GM19023 (cell line): ENCODE measurements around the gene CCDC197.

ENCODE experiments used
- ATAC-seq: cut with Tn5 transposase; IDR thresholded peaks from one replicate; pipeline ENCODE4 v1.9.1; 2021; ENCODE audit warnings: mild to moderate bottlenecking, moderate library complexity; ENCODE audit not compliant: unreplicated experiment

Gene CCDC197

DNA sequence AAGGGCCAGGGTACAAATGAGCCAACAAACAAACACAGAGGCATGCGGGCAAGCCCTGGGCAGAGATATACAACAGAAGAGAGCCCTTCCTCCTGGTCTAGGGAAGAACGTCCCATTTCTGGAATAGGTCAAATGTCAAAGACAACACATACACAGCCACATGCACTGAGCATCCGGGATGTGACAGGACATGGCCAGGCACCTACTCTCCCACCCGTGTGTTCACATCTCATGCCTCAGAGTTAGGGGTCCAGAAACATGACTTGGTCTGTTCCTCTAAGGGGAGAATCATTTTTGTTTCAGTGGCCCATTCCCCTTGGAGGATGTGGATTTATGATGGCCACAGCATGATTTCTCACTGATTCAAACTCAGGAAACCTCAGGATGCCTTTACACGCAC lies 19.9 kb upstream of the CCDC197 start:
- ATAC-seq = no peak

- ATAC-seq = peak; percentile 48
Measured at GRCh38 chr14:93977790-93978581, 19.1 kb upstream of the CCDC197 start.

DNA sequence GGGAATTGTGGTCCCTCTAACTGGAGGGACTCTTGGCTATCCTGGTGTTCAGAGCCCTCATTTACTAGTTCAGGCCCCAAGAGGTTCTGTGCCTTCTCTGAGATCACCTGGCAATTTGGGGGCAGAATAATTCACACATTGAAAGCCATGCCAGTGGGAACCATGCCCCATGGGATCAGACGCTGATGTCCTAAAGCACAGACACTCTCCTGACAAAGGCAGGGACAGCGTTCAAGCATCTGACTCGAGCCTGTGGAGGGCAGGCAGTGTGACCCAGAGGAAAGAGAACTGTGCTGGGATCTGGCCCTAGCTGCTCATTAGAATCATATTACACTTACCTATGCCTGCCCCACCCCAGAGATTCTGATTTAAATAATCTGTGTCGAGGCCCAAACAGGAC lies 18.4 kb upstream of the CCDC197 start:
- ATAC-seq = no peak

DNA sequence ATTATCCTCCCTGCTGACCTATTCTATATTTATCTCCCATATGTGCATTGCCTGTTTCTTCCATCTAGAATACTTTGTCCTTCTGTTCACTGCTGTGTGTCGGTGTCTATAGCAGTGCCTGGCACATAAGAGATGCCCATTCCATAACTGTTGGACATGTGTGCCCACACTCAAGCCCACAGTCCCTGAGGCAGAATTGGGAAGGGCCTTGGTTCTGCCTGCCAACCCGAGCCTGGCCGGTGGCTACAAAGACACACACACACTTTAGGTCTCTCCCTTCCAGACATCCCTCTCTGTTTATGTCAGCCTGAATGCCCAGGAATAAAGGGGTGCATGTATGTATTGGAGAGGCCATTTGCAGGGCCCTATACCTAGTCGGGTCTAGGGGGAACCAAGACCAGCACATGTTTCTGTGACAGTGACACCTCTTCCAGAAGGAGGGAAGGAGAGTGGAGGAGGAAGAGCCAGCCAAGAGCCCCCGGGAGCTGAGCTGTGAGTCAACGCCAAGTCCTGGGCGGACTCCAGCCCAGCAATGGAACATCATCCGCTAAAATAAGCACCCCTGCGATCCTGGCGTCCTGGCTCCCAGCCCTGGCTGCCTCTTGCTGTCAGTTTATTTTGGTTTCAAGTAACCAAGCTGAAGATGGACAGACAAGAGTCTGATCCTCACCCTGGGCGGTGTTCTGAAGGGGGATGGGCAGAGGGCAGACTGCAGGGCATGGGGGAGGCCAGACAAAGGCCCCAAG lies 16.5 kb upstream of the CCDC197 start:
- no peak for ATAC-seq

DNA sequence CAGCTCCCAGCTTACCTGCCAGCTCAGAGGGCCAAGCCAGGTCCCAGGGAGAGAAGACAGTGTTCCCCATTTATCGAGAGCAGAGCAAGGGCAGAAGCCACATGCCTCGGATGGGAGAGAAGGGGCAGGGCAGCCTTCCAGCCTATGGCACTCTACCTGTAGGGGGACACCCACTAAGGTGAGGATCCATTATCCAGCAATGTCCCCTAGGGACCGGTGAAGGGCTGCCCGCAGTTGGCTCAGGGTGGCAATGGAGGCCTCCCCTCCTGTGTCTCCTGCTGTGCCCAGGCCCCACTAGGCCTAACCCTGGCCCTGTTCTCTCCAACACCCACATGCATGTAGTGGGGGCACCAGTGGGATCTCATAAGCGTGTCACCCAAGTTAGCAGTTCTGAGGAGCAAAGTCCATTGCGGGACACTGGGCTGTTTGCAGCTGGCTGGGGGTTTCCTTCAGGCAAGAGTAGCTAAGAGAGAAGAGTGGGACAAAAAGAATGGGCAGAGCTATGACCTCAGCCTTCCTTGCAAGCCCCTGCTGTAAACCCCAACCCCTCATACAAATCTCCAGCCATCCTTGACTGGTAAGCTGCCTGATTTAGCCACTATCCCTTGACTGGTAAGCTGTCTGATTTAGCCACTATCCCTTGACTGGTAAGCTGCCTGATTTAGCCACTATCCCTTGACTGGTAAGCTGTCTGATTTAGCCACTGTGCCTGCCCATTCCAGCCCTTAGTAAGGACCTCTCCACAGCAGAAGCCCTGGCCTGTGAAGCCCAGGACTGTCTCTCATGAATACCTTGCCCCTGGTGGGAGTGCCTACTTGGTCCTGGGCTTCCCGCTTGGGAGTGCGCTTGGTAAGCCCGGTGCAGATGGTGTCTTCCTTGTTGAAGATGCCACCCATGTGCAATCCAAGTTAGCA lies 15.5 kb upstream of the CCDC197 start:
- no peak for ATAC-seq

GRCh38 chr14:93982230-93983007 lies 14.7 kb upstream of the CCDC197 start:
- ATAC-seq = no peak

- no peak for ATAC-seq
Measured at GRCh38 chr14:93984070-93984469, 13.0 kb upstream of the CCDC197 start.

- no peak for ATAC-seq
Measured at GRCh38 chr14:93984987-93985410, 12.1 kb upstream of the CCDC197 start.

DNA sequence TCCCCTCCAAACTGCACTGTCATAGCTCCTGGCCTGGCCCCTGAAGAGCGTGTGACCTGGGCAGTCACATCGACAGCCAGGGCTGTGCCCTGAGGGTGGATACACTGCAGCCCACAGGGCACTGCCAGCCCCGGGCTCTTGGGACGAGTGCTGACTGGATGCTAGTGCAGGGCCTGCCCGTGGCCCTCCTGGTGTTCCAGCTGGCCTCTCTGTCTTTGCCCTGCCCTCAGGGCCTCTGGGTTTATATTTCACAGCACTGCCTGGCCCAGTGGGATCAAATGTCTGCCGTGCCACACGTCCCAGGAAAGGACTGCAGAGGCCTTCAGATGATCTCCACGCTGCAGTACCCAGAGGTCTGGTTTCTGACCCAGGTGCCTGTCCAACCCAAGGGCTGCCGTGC lies 10.1 kb upstream of the CCDC197 start:
- no peak for ATAC-seq

DNA sequence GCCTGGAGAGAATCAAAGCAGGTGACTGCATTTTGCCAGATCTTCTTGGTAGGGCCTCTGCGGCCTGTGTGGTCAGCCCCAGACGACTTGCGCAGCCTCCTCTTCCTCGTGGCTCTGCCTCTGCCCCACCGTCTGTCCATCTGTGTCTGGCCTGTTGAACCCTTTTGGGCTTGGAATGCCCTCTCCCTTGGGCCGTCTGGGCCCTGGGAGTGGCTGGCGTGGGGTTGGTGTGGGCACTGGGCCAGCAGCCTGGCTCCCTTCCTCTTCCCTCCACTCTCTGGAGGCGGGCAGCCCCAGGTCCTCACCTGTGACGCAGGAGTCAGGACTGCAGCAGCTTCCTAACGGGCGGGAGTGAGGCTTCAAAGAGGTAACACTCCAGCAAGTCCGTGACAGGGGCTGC lies 9.7 kb upstream of the CCDC197 start:
- no peak for ATAC-seq

GRCh38 chr14:93987815-93988476 lies 9.2 kb upstream of the CCDC197 start:
- no peak for ATAC-seq

GRCh38 chr14:93989939-93990338 lies 7.2 kb upstream of the CCDC197 start:
- peak; percentile 61 for ATAC-seq

DNA sequence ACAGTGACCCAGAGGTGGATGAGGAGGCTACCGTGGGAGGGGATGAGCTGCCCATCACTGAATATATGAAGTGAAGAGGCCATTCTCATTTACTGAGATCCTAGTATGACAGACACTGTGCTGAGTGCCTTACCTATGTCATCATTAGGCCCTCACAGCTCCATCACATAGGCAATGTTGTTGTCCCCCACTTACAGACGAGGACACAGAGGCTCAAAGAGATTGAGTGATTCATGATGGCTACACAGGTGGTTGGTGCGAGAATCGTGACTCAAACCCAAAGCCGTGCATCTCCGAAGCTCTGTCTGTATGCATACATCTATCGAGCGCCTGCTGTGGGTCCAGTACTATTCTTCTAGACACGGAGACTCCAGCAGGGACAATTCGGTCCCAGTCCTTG lies 5.9 kb upstream of the CCDC197 start:
- no peak for ATAC-seq

- ATAC-seq = no peak
Measured at GRCh38 chr14:93991649-93992048, 5.5 kb upstream of the CCDC197 start.

DNA sequence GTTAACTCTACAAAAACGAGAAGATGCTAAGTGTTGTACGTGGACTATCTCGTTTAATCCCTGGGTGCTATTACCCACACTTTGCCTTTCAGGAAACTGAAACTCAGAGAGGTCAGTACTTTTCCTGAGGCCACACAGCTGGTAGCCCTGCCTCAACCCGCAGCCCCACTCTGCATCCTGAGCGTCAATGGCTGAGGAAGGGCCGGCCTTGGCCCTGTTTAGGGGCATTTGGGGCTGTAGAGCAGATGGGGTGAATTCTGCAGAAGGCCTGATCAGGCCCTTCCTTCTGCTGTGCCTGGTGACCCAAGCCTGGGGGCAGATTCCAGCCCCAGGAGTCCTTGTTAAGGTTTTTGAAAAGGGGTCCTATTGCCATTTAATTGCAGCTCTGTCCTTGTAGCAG lies 3.7 kb upstream of the CCDC197 start:
- ATAC-seq = no peak

GRCh38 chr14:93994919-93995682 lies 2.0 kb upstream of the CCDC197 start:
- ATAC-seq = no peak

GRCh38 chr14:93996130-93996695 lies 888 bp upstream of the CCDC197 start:
- ATAC-seq = no peak

GRCh38 chr14:93997916-93998870 lies 1.1 kb downstream of the CCDC197 start:
- ATAC-seq = no peak
